ENCODE results near the gene GNE.
"Not testable (repeated sequence)": the region's sequence is repeated elsewhere in the genome, so short reads cannot be mapped to it uniquely, and the experiment has no call there.

GNE gene

GRCh38 chr9:36249189-36249588 lies 9.1 kb downstream of the GNE start:
- Histone ChIP-seq H3K27ac (ENCODE audit: low read depth, low read length) (no peak overlapping the region), H2BK5ac (ENCODE audit: low read depth, low read length, poor library complexity) (no peak overlapping the region), H3K14ac (ENCODE audit: low read length) (no peak overlapping the region), H3K79me2 (ENCODE audit: control insufficient read depth, insufficient read depth, low read length, poor library complexity) (no peaks in the 10 kb centered on the region), H3K18ac (ENCODE audit: low read length) (no peak overlapping the region), H3K9me3 (ENCODE audit: insufficient read depth, low read depth, low read length) (no peaks in the 10 kb centered on the region), H3K36me3 (ENCODE audit: control insufficient read depth in 1 of 2, insufficient read depth in 2 of 2, low read length in 2 of 2) (peaks cover 8 to 11% of the 10 kb centered on the region in 2 experiments), H4K12ac (ENCODE audit: low read depth, low read length) (no peak overlapping the region), H3K79me1 (ENCODE audit: low read length) (no peaks in the 10 kb centered on the region), H3K9ac (ENCODE audit: low read length) (no peak overlapping the region), H4K91ac (ENCODE audit: low read depth, low read length) (no peak overlapping the region), H3K4me1 (ENCODE audit: control insufficient read depth in 1 of 2, insufficient read depth in 2 of 2, low read length in 2 of 2) (no peaks in the 10 kb centered on the region), H3K4ac (ENCODE audit: low read depth, low read length) (no peak overlapping the region), H2BK120ac (ENCODE audit: insufficient read depth, low read length, poor library complexity) (no peak overlapping the region), H2AK5ac (ENCODE audit: low read length) (no peak overlapping the region), H4K8ac (ENCODE audit: low read depth, low read length) (no peak overlapping the region), H2AFZ (ENCODE audit: insufficient read depth, low read length, poor library complexity) (no peak overlapping the region), H3K27me3 (ENCODE audit: insufficient read depth, low read length) (no peaks in the 10 kb centered on the region), H2BK12ac (ENCODE audit: low read length) (no peak overlapping the region), H3K23ac (ENCODE audit: low read length) (no peak overlapping the region), H3K4me2 (ENCODE audit: low read length) (no peak overlapping the region), H3K4me3 (ENCODE audit: low read depth, low read length) (no peak overlapping the region)
- DNase-seq: no peak
- WGBS (ENCODE audit: extremely low coverage, insufficient coverage, insufficient read length): no CpG with 5 or more reads among the region's 6 CpGs

- not testable (repeated sequence) for H3K18ac ChIP-seq (ENCODE audit: low read length); H4K12ac ChIP-seq (ENCODE audit: low read depth, low read length); H3K4me3 ChIP-seq (ENCODE audit: low read depth, low read length); H3K79me2 ChIP-seq (ENCODE audit: control insufficient read depth, insufficient read depth, low read length, poor library complexity); H3K4ac ChIP-seq (ENCODE audit: low read depth, low read length); H2BK5ac ChIP-seq (ENCODE audit: low read depth, low read length, poor library complexity); H3K27ac ChIP-seq (ENCODE audit: low read depth, low read length); H2AFZ ChIP-seq (ENCODE audit: insufficient read depth, low read length, poor library complexity); H3K4me2 ChIP-seq (ENCODE audit: low read length); H3K9ac ChIP-seq (ENCODE audit: low read length); H4K91ac ChIP-seq (ENCODE audit: low read depth, low read length); H3K27me3 ChIP-seq (ENCODE audit: insufficient read depth, low read length); H3K23ac ChIP-seq (ENCODE audit: low read length); H3K9me3 ChIP-seq (ENCODE audit: insufficient read depth, low read depth, low read length); H4K8ac ChIP-seq (ENCODE audit: low read depth, low read length); H2BK12ac ChIP-seq (ENCODE audit: low read length); H2AK5ac ChIP-seq (ENCODE audit: low read length); H3K14ac ChIP-seq (ENCODE audit: low read length); H3K79me1 ChIP-seq (ENCODE audit: low read length); H2BK120ac ChIP-seq (ENCODE audit: insufficient read depth, low read length, poor library complexity); H3K4me1 ChIP-seq (ENCODE audit: control insufficient read depth in 1 of 2, insufficient read depth in 2 of 2, low read length in 2 of 2)
- H3K36me3 ChIP-seq (ENCODE audit: control insufficient read depth in 1 of 2, insufficient read depth in 2 of 2, low read length in 2 of 2): peaks cover 11% of the 10 kb centered on the region in 2 experiments
- peak in 1 of 2 donors; percentile 69 for DNase-seq
- WGBS (ENCODE audit: extremely low coverage, insufficient coverage, insufficient read length): no CpG with 5 or more reads among the region's 8 CpGs
These were observed 10.2 kb downstream of the GNE start for GRCh38 chr9:36248061-36248460.

- no peak overlapping the region for H2AFZ ChIP-seq (ENCODE audit: insufficient read depth, low read length, poor library complexity)
- H2BK12ac ChIP-seq (ENCODE audit: low read length): no peak overlapping the region
- no peak overlapping the region for H3K14ac ChIP-seq (ENCODE audit: low read length)
- no peak overlapping the region for H3K27ac ChIP-seq (ENCODE audit: low read depth, low read length)
- no peak overlapping the region for H3K18ac ChIP-seq (ENCODE audit: low read length)
- no peaks in the 10 kb centered on the region for H3K9me3 ChIP-seq (ENCODE audit: insufficient read depth, low read depth, low read length)
- DNase-seq: no peak
- peaks cover 12 to 13% of the 10 kb centered on the region in 2 experiments for H3K36me3 ChIP-seq (ENCODE audit: control insufficient read depth in 1 of 2, insufficient read depth in 2 of 2, low read length in 2 of 2)
- no peaks in the 10 kb centered on the region for H3K79me1 ChIP-seq (ENCODE audit: low read length)
- H3K9ac ChIP-seq (ENCODE audit: low read length): no peak overlapping the region
- H3K27me3 ChIP-seq (ENCODE audit: insufficient read depth, low read length): no peaks in the 10 kb centered on the region
- no peak overlapping the region for H4K8ac ChIP-seq (ENCODE audit: low read depth, low read length)
- H3K4me2 ChIP-seq (ENCODE audit: low read length): no peak overlapping the region
- no peak overlapping the region for H2BK120ac ChIP-seq (ENCODE audit: insufficient read depth, low read length, poor library complexity)
- H3K4ac ChIP-seq (ENCODE audit: low read depth, low read length): no peak overlapping the region
- WGBS (ENCODE audit: extremely low coverage, insufficient coverage, insufficient read length): no CpG with 5 or more reads among the region's 3 CpGs
- no peak overlapping the region for H3K4me3 ChIP-seq (ENCODE audit: low read depth, low read length)
- H3K79me2 ChIP-seq (ENCODE audit: control insufficient read depth, insufficient read depth, low read length, poor library complexity): no peaks in the 10 kb centered on the region
- no peak overlapping the region for H3K23ac ChIP-seq (ENCODE audit: low read length)
- no peak overlapping the region for H2BK5ac ChIP-seq (ENCODE audit: low read depth, low read length, poor library complexity)
- no peaks in the 10 kb centered on the region for H3K4me1 ChIP-seq (ENCODE audit: control insufficient read depth in 1 of 2, insufficient read depth in 2 of 2, low read length in 2 of 2)
- no peak overlapping the region for H4K12ac ChIP-seq (ENCODE audit: low read depth, low read length)
- no peak overlapping the region for H4K91ac ChIP-seq (ENCODE audit: low read depth, low read length)
- no peak overlapping the region for H2AK5ac ChIP-seq (ENCODE audit: low read length)
These were observed 10.9 kb downstream of the GNE start for GRCh38 chr9:36247356-36247755.

- Histone ChIP-seq H3K79me1 (ENCODE audit: low read length) (no peaks in the 10 kb centered on the region), H2BK120ac (ENCODE audit: insufficient read depth, low read length, poor library complexity) (no peak overlapping the region), H3K4ac (ENCODE audit: low read depth, low read length) (no peak overlapping the region), H3K79me2 (ENCODE audit: control insufficient read depth, insufficient read depth, low read length, poor library complexity) (no peaks in the 10 kb centered on the region), H3K4me2 (ENCODE audit: low read length) (no peak overlapping the region), H3K27me3 (ENCODE audit: insufficient read depth, low read length) (no peaks in the 10 kb centered on the region), H2BK12ac (ENCODE audit: low read length) (no peak overlapping the region), H3K36me3 (ENCODE audit: control insufficient read depth in 1 of 2, insufficient read depth in 2 of 2, low read length in 2 of 2) (peaks cover 11 to 17% of the 10 kb centered on the region in 2 experiments), H4K8ac (ENCODE audit: low read depth, low read length) (no peak overlapping the region), H3K23ac (ENCODE audit: low read length) (no peak overlapping the region), H3K4me3 (ENCODE audit: low read depth, low read length) (no peak overlapping the region), H3K4me1 (ENCODE audit: control insufficient read depth in 1 of 2, insufficient read depth in 2 of 2, low read length in 2 of 2) (no peaks in the 10 kb centered on the region), H3K9me3 (ENCODE audit: insufficient read depth, low read depth, low read length) (no peaks in the 10 kb centered on the region), H2BK5ac (ENCODE audit: low read depth, low read length, poor library complexity) (no peak overlapping the region), H3K14ac (ENCODE audit: low read length) (no peak overlapping the region), H3K18ac (ENCODE audit: low read length) (no peak overlapping the region), H4K91ac (ENCODE audit: low read depth, low read length) (no peak overlapping the region), H3K9ac (ENCODE audit: low read length) (no peak overlapping the region), H3K27ac (ENCODE audit: low read depth, low read length) (no peak overlapping the region), H4K12ac (ENCODE audit: low read depth, low read length) (no peak overlapping the region), H2AK5ac (ENCODE audit: low read length) (no peak overlapping the region), H2AFZ (ENCODE audit: insufficient read depth, low read length, poor library complexity) (no peak overlapping the region)
- no peak for DNase-seq
- no CpG with 5 or more reads among the region's 6 CpGs for WGBS (ENCODE audit: extremely low coverage, insufficient coverage, insufficient read length)
These were observed 12.3 kb downstream of the GNE start for GRCh38 chr9:36245906-36246305.

All from trophoblast cell (in vitro differentiated cells and primary cell).